Panc1 (cell line): Measurements from ENCODE around the gene GC. TPM values are rescaled to one million over a fixed set of nuclear protein-coding genes. Genes with fewer than 3 reads are reported as not detected.
"Not testable (repeated sequence)": the region's sequence is repeated elsewhere in the genome, so short reads cannot be mapped to it uniquely, and the experiment has no call there.

Experiments used
- ATAC-seq: fragments of 200-7000 bp; cut with Tn5 transposase; 2 replicates; pipeline ENCODE4 v1.9.1; 2020; ENCODE audit warnings: mild to moderate bottlenecking, moderate library complexity
- BruUV-seq: library from RNA; stranded (reverse); fragments of 400-500 nt; replicated peaks from 2 replicates; lab custom pipeline; 2021; lab: Mats Ljungman, UMichigan
- CTCF ChIA-PET: fragments of 300-600 bp; sonication (Branson Sonifier 250); formaldehyde crosslinking; loops from one replicate; lab custom pipeline; 2022; ENCODE audit warnings: antibody characterized with exemption; lab: Charles Lee
- POLR2A ChIA-PET: fragments of 300-600 bp; sonication (Branson Sonifier 250); formaldehyde crosslinking; loops from one replicate; lab custom pipeline; 2022; ENCODE audit warnings: antibody characterized with exemption; lab: Charles Lee
- DNase-seq: peaks from one replicate; pipeline ENCODE4 v3.0.0-alpha.2; 2010; ENCODE audit warnings: low read depth, low spot score
- H3K27ac ChIP-seq: 2 replicates; pipeline ENCODE4 v1.5.1; 2011; ENCODE audit warnings: mild to moderate bottlenecking, low read length, inconsistent platforms
- H3K27me3 ChIP-seq: fragments of 200-500 bp; sonication (Bioruptor generic); 2 replicates; pipeline ENCODE4 v1.6.0; 2014; ENCODE audit warnings: low read length, inconsistent platforms; ENCODE audit not compliant: control insufficient read depth, insufficient read depth
- H3K36me3 ChIP-seq: fragments of 200-500 bp; sonication (Bioruptor generic); 2 replicates; pipeline ENCODE4 v1.5.1; 2014; ENCODE audit warnings: inconsistent platforms, mild to moderate bottlenecking, low read length, moderate library complexity; ENCODE audit not compliant: control insufficient read depth, insufficient read depth
- H3K4me1 ChIP-seq: 2 replicates; pipeline ENCODE4 v1.5.1; 2011; ENCODE audit warnings: inconsistent platforms, mild to moderate bottlenecking, low read length, moderate library complexity; ENCODE audit not compliant: control insufficient read depth, insufficient read depth
- H3K4me3 ChIP-seq, 2 experiments: 2 replicates each; pipeline ENCODE4 v1.5.1; 2011 to 2012; ENCODE audit warnings: low read depth in 2 of 2, low read length in 2 of 2, mild to moderate bottlenecking in 2 of 2, inconsistent platforms in 1 of 2, moderate library complexity in 1 of 2
- H3K9me3 ChIP-seq: fragments of 200-500 bp; sonication (Bioruptor generic); 2 replicates; pipeline ENCODE4 v1.5.1; 2014; ENCODE audit warnings: low read depth, mild to moderate bottlenecking, inconsistent platforms, low read length, moderate library complexity; ENCODE audit not compliant: control insufficient read depth, insufficient read depth
- POLR2AphosphoS5 ChIP-seq: IDR thresholded peaks from 2 replicates; pipeline ENCODE4 v1.6.1; 2012; ENCODE audit warnings: mild to moderate bottlenecking, low read depth, low read length, moderate library complexity
- SIN3A ChIP-seq: IDR thresholded peaks from 2 replicates; pipeline ENCODE4 v1.6.1; 2012; ENCODE audit warnings: low read depth, mild to moderate bottlenecking, low read length, moderate library complexity, borderline replicate concordance; ENCODE audit not compliant: insufficient read depth
- TCF7L2 ChIP-seq: IDR thresholded peaks from 2 replicates; pipeline ENCODE4 v1.6.1; 2011; ENCODE audit warnings: mild to moderate bottlenecking, low read depth, low read length, inconsistent platforms
- in situ Hi-C: cut with HindIII; loops from 2 replicates; pipeline ENCODE4 v1.10.0; 2016; ENCODE audit warnings: low sequenced_read_pairs, low pct_unique_long_range_greater_than_20kb
- intact Hi-C: fragments of 100-400 bp; cut with micrococcal nuclease; formaldehyde crosslinking; loops from one replicate; pipeline ENCODE4 v1.10.0; 2022; ENCODE audit not compliant: unreplicated experiment
- total RNA-seq: library from RNA; stranded (reverse); gene quantifications from one replicate; pipeline ENCODE4 v1.2.1, GENCODE V29; 2021; ENCODE audit not compliant: unreplicated experiment
- TF ChIP-seq, protein P1 (sequence below), 2 experiments: IDR thresholded peaks; 2 replicates each; pipeline ENCODE4 v1.6.1; 2011 to 2012; ENCODE audit warnings: low read depth in 2 of 2, control low read depth in 1 of 2, low read length in 1 of 2, mild to moderate bottlenecking in 1 of 2, moderate library complexity in 1 of 2; ENCODE audit not compliant: insufficient read depth in 1 of 2
- TF ChIP-seq, protein P2 (sequence below): fragments of 450-650 bp; IDR thresholded peaks from 2 replicates; pipeline ENCODE4 v1.5.1; 2017; ENCODE audit warnings: mild to moderate bottlenecking

GC gene
- total RNA-seq, 1 experiment from 2014 or later: 0.31 TPM

DNA sequence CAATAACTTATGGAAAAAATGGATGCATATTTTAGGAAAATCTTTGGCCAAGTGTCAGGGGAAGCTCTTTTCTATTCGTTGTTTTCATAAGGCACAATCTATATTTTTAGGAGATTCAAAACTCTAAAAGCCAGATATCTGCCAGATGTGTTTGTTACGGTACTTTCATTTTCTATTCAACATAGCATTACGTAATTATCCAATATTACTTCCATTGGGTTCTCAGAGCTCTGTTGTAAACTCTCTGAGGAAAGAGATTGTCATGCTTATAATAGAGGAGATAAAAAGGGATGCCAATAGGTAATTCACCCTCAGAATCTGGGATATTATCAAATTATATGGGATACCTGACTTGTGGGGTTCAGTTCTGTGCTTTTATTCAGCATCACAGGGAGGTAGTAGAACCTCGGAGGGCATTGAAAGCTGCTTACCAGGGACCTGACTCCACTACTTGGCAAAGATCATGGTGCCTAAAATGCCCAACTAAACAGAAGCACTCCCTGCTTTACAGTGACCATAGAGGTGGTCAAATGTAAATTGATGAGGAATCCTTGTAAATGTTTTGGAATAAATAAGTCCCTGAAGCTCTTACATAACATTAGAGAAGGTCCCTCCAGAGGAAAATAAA, 32.9 kb upstream of the GC start:
- ChIA-PET CTCF (no interaction called here), POLR2A (no interaction called here)
- ATAC-seq: no peak
- H3K36me3 ChIP-seq: no peaks in the 10 kb centered on the region
- no peak for DNase-seq
- in situ Hi-C loops: no loop called here
- no peaks in the 10 kb centered on the region for H3K27me3 ChIP-seq
- no TSS peak for BruUV-seq
- no peak for TF ChIP-seq POLR2AphosphoS5
- TF ChIP-seq, protein P1, sequence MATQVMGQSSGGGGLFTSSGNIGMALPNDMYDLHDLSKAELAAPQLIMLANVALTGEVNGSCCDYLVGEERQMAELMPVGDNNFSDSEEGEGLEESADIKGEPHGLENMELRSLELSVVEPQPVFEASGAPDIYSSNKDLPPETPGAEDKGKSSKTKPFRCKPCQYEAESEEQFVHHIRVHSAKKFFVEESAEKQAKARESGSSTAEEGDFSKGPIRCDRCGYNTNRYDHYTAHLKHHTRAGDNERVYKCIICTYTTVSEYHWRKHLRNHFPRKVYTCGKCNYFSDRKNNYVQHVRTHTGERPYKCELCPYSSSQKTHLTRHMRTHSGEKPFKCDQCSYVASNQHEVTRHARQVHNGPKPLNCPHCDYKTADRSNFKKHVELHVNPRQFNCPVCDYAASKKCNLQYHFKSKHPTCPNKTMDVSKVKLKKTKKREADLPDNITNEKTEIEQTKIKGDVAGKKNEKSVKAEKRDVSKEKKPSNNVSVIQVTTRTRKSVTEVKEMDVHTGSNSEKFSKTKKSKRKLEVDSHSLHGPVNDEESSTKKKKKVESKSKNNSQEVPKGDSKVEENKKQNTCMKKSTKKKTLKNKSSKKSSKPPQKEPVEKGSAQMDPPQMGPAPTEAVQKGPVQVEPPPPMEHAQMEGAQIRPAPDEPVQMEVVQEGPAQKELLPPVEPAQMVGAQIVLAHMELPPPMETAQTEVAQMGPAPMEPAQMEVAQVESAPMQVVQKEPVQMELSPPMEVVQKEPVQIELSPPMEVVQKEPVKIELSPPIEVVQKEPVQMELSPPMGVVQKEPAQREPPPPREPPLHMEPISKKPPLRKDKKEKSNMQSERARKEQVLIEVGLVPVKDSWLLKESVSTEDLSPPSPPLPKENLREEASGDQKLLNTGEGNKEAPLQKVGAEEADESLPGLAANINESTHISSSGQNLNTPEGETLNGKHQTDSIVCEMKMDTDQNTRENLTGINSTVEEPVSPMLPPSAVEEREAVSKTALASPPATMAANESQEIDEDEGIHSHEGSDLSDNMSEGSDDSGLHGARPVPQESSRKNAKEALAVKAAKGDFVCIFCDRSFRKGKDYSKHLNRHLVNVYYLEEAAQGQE (IDR thresholded peaks at IDR 0.05; ENCODE audit: insufficient read depth in 1 of 2, low read depth in 2 of 2, low read length in 1 of 2): no peak
- no peaks in the 10 kb centered on the region for H3K4me1 ChIP-seq
- intact Hi-C loops: no loop called here
- no peak overlapping the region for H3K27ac ChIP-seq
- no peak overlapping the region for H3K4me3 ChIP-seq
- H3K9me3 ChIP-seq: no peaks in the 10 kb centered on the region

DNA sequence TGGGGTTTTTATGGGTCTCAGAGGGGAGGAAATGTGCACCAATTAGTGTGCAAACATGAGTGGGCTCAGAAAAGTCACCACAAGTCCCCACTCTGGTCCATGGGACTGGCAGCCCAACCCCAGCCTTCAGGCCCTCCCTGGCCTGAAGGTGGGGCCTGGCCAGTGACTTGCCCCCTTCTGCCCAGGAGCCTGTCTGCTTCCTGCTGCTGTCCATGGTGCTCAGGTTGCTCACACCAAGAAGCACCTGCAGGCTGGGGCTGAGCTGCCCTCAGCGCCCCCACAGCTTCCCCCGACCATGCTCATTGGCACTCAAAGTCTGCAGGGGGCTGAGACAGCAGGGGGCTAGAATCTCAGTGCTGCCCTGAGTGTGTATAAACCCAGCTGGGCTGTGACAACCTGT, 30.6 kb upstream of the GC start:
- Histone ChIP-seq H3K4me1 (no peaks in the 10 kb centered on the region), H3K27me3 (no peaks in the 10 kb centered on the region), H3K36me3 (no peaks in the 10 kb centered on the region), H3K4me3 (no peak overlapping the region), H3K9me3 (no peaks in the 10 kb centered on the region), H3K27ac (no peak overlapping the region)
- intact Hi-C loops (no loop called here), in situ Hi-C loops (no loop called here)
- TF ChIP-seq, protein P2, sequence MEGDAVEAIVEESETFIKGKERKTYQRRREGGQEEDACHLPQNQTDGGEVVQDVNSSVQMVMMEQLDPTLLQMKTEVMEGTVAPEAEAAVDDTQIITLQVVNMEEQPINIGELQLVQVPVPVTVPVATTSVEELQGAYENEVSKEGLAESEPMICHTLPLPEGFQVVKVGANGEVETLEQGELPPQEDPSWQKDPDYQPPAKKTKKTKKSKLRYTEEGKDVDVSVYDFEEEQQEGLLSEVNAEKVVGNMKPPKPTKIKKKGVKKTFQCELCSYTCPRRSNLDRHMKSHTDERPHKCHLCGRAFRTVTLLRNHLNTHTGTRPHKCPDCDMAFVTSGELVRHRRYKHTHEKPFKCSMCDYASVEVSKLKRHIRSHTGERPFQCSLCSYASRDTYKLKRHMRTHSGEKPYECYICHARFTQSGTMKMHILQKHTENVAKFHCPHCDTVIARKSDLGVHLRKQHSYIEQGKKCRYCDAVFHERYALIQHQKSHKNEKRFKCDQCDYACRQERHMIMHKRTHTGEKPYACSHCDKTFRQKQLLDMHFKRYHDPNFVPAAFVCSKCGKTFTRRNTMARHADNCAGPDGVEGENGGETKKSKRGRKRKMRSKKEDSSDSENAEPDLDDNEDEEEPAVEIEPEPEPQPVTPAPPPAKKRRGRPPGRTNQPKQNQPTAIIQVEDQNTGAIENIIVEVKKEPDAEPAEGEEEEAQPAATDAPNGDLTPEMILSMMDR: no peak
- TF ChIP-seq SIN3A (no peak), TCF7L2 (no peak), POLR2AphosphoS5 (no peak)
- TF ChIP-seq, protein P1 (IDR thresholded peaks at IDR 0.05; ENCODE audit: insufficient read depth in 1 of 2, low read depth in 2 of 2, low read length in 1 of 2): peak; percentile 32 to 56; a peak in 1 of 4 replicates
- CTCF ChIA-PET: no interaction called here
- POLR2A ChIA-PET: no interaction called here
- ATAC-seq (no peak), DNase-seq (no peak)
- BruUV-seq: no TSS peak

DNA sequence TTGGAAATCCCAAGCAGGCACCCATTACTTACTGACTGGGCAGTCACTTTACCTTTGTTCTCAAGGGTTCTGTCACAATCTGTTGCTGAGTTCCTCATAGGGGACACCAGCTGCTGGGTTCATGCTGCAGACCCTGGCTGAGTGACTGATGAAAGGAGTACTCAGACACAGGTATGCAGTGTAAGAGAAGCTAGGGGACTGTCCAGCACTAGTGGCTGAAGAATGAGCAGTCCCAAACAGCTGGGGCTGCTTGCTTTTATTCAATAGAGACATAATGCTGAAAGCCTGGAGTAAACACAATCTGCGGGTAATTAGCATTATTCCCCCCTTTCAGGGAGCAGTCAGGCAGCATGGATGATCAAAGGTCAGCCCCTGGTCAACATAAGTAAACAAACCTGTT, 25.9 kb upstream of the GC start:
- CTCF ChIA-PET, H3K4me3 ChIP-seq, BruUV-seq, POLR2A ChIA-PET, DNase-seq, intact Hi-C loops, H3K36me3 ChIP-seq, in situ Hi-C loops, H3K27ac ChIP-seq, ATAC-seq, H3K9me3 ChIP-seq, H3K4me1 ChIP-seq, H3K27me3 ChIP-seq: not testable (repeated sequence)
